IPS-NIHi11 (cell line): ENCODE results near the gene PRSS22.

Source experiments
- DNase-seq: peaks from one replicate; pipeline ENCODE4 v3.0.0; 2012; ENCODE audit warnings: mixed read lengths, low spot score

PRSS22 gene

DNA sequence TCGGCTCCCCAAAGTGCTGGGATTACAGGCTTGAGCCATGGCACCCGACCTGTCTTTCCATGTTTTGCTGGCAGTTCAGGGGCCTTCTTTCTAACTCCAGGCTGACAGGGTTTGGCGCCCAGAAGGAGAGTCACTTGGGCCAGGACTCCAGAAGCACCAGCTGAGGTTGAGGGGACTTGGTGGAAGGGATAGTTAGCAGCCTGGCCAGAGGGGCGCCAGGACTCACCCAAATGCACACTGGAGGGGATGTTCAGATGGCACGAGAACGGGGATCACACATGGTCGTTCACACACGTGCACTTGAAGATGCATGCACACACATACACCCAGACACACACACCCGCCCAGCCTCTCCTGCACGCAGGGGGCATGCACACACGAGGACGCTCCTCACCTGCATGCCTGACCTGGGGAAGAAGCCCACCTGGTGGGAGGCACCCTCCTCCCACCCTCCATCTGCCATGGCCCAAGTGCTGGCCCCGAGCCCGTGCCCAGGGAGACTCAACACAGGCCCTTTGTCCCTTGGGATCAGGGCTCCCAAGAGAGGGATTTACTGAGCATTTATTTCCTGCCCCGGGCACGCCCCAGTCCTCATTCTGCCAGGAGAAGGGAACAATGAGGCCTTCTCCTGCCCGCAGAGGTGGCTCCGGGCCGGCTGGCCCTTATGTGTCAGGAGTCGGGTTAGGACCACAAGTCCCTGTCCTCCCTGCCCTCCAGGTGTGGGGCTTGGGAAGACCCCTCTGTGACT, 43.2 kb downstream of the PRSS22 start:
- DNase-seq: no peak

DNA sequence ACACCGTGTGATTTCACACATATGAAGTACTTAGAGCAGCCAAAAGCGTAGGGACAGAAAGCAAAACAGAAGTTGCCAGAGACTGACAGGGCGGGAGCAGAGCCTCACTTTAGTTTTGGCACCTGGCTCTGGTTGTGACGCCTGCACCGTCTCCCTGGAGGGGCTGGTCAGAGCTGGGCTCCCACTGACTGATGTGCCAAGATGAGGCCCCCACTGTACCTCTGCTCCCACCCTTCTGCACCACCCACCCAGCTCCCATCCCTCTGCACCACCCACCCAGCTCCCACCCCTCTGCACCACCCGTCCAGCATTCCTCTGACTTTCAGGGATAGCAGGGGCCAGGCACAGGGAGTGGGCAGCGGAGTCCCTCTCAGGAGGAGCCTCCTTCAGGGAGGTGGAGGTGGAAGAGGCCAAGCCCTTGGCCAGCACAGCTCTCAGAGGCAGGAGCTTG, 44.2 kb downstream of the PRSS22 start:
- DNase-seq: no peak

DNA sequence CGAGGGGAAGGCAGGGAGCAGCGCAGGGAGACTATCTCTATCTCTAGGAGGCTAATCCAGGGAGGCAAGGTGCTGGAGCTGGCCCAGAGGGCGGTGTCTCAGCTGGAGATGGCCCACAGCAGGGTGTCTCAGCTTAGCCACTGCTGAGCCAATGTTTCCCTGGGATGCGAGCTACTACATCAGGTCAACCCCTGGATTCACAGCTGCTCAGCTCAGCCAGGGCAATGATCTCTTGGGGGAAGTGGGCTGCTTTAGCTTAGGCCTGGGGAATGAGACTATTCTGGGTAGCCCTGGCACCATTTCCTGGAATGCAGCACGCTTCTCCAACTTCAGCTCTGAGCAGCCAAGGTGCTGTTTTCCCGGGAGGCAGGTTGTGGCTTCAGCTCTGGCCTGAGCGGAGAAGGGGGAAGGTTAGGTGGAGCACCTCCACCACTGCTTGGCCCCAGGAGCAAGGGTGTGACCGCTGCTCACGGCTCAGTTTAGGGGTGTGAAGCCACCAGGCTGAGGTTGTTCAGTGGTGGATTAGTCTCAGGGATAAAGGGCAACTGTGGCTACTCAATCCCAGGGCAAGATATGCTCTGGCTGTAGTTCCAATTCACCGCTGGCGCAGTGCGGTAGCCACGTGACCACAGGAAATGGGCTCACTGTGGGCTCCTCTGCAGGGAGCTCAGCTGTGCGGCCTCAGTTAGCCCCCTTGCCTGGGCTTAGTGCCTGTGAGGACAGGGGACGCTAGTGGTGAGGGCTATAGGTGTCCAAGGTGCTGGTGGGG, 46.1 kb downstream of the PRSS22 start:
- DNase-seq: no peak

DNA sequence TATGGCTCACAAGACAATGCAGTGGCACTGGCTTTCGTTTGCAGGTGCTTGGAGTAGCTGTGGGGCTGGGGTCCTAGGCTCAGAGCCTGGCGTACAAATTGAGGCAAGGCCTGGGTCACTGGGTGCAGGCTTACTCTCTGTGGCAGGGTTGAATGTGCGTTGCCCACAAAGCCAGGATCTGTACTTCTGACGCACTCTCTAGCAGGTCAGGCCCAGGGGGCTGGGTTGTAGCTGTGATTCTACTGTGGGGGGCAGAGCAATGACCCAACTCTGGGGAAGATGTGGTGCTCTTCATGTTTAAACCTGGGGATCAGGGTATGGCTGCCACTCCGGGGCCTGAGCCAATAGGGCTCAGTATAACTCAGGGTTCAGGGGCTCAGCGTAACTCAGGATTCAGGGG, 47.3 kb downstream of the PRSS22 start:
- DNase-seq: no peak

DNA sequence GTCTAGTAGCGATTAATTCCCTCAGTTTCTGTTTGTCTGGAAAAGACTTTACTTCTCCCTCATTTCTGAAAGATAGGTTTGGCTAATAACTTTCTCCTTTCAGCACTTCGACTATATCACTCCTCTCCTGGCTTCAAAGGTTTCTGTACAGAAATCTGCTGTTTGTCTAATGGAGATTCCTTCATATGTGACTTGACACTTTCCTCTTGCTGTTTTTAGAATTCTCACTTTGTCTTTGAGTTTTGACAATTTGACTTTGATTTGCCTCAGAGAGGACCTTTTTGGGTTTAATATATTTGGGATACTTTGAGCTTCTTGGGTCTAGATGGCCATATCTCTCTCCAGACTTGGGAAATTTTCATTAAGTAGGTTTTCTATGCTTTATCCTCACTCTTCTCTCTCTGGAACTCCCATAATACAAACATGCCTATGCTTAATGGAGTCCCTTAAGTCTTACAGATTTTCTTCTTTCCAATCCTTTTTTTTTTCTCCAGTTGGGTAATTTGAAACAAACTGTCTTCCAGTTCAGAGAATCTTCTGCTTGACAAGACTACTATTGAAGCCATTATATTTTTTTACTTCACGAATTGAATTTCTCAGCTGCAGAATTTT, 48.7 kb downstream of the PRSS22 start:
- no peak for DNase-seq

DNA sequence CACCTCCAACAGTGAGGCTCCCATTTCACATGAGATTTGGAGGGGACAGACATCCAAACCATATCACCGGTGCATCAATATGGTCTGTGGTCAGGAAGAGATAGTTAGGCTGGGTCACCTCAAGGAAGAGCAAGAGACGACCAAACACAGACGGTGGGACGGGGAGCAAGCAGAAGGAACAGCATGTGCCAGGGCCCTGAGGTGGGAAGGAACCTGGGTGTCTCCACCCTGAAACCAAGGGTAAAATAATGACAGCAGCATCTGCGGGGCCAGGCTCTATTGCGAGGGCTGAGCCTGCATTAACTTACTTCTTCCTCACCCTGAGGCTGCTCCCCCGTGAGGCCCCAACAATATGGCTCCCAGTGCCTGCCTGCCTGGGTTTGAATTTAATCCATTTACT, 49.8 kb downstream of the PRSS22 start:
- no peak for DNase-seq

DNA sequence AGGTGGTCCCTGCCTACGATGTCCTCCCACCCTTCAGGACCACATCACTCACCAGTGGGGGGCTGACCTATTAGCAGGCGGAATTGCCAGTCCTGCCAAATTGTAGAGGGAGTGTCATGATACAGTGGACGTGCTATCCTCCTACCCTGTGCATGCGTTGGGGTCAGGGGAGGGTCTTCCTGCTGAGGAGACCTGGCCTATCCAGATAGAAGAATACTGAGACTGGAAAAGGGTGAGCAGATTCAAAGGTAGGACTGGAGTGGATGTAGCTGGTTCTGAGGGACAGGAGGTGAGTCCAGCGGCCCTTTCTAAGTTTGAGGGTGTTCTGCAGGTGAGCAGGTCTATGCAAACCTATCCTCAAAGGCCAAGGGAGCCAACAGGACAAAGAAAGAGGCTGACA, 51.7 kb downstream of the PRSS22 start:
- no peak for DNase-seq

DNA sequence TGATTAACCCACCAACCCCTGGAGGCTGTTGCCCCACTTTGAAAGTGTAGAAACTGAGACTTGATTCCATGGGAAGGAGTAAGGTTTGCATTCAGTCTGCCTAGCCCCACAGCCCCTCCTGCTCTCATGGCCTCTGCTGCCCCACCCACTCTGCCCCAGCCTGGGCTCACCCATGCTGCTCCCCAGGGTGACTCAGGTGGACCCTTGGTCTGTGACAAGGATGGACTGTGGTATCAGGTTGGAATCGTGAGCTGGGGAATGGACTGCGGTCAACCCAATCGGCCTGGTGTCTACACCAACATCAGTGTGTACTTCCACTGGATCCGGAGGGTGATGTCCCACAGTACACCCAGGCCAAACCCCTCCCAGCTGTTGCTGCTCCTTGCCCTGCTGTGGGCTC, 53.2 kb downstream of the PRSS22 start:
- DNase-seq: no peak

DNA sequence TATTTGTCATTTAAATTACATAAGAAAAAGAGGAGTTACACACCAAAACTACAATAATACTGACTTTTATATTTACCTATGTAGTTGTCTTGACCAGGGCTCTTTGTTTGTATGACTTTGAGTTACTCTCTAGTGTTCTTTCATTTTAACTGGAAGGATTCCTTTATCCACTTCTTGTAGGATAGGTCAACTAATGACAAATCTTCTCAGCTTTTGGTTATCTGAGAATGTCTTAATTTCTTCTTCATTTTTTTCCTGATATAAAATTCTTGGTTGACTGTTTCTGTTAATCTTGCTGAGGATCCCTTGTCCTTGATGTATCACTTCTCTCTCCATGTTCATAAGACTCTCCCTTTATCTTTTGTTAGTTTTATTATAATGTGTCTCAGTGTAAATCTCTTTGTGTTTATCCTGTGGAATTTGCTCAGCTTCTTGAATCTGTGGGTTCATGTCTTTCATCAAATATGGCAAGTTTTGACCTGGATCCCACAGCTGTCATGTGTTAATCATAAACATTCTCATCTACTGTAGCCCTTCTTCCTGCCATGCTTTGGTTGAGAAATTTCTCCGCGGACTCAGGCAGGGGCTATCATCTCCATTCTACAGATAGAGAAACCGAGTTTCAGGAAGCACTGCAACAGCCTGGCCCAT, 54.3 kb downstream of the PRSS22 start:
- no peak for DNase-seq
